GM23338 (cell line): ENCODE results near the gene CCDC50. TPM values are rescaled to one million over a fixed set of nuclear protein-coding genes. Genes with fewer than 3 reads are reported as not detected.
A peak's percentile ranks its signal among the peaks of the same experiment; 100 is the strongest.

Experiments used
- ATAC-seq: fragments of 200-7000 bp; cut with Tn5 transposase; 3 replicates; pipeline ENCODE4 v1.9.1; 2020
- DNase-seq: peaks from one replicate; pipeline ENCODE4 v3.0.0-alpha.2; 2015; ENCODE audit warnings: low spot score
- H2AFZ ChIP-seq: fragments of 200-600 bp; sonication (generic); 2 replicates; pipeline ENCODE4 v1.8.0; 2016; ENCODE audit warnings: antibody characterized with exemption, mild to moderate bottlenecking, moderate library complexity
- H3F3A ChIP-seq: fragments of 200-600 bp; sonication (generic); replicated peaks from 2 replicates; pipeline ENCODE4 v1.8.0; 2017; ENCODE audit warnings: antibody characterized with exemption, mixed run types, low read depth
- H3K27ac ChIP-seq: fragments of 200-600 bp; sonication (generic); 2 replicates; pipeline ENCODE4 v1.6.1; 2016; ENCODE audit warnings: low read depth
- H3K27me3 ChIP-seq: fragments of 200-600 bp; sonication (generic); 2 replicates; pipeline ENCODE4 v1.8.0; 2016; ENCODE audit warnings: mild to moderate bottlenecking, mixed run types, moderate library complexity; ENCODE audit not compliant: insufficient read depth
- H3K36me3 ChIP-seq: fragments of 200-600 bp; sonication (generic); 2 replicates; pipeline ENCODE4 v1.8.0; 2016; ENCODE audit warnings: mild to moderate bottlenecking; ENCODE audit not compliant: insufficient read depth
- H3K4me1 ChIP-seq: fragments of 200-600 bp; sonication (generic); 2 replicates; pipeline ENCODE4 v1.8.0; 2016; ENCODE audit warnings: mild to moderate bottlenecking, moderate library complexity; ENCODE audit not compliant: insufficient read depth
- H3K4me2 ChIP-seq: fragments of 200-600 bp; sonication (generic); 2 replicates; pipeline ENCODE4 v1.7.1; 2017; ENCODE audit warnings: mixed run types
- H3K4me3 ChIP-seq: fragments of 200-600 bp; sonication (generic); 2 replicates; pipeline ENCODE4 v1.6.1; 2016; ENCODE audit warnings: mixed run types
- H3K79me2 ChIP-seq: fragments of 200-600 bp; sonication (generic); replicated peaks from 2 replicates; pipeline ENCODE4 v1.8.0; 2017; ENCODE audit warnings: mild to moderate bottlenecking; ENCODE audit not compliant: insufficient read depth
- H3K9me2 ChIP-seq: fragments of 200-600 bp; sonication (generic); 2 replicates; pipeline ENCODE4 v1.8.0; 2017; ENCODE audit not compliant: insufficient read depth
- H4K20me1 ChIP-seq: fragments of 200-600 bp; sonication (generic); replicated peaks from 2 replicates; pipeline ENCODE4 v1.8.0; 2017; ENCODE audit warnings: mild to moderate bottlenecking; ENCODE audit not compliant: insufficient read depth
- H3K27ac Mint-ChIP-seq: 2 replicates; pipeline ENCODE4 v1.8.0; 2020; ENCODE audit warnings: inconsistent platforms, mild to moderate bottlenecking, moderate library complexity, mixed read lengths
- H3K27me3 Mint-ChIP-seq: 3 replicates; pipeline ENCODE4 v1.8.0; 2022; ENCODE audit warnings: low read depth, mild to moderate bottlenecking, moderate library complexity, mixed read lengths, inconsistent platforms; ENCODE audit not compliant: insufficient read depth, poor library complexity
- H3K36me3 Mint-ChIP-seq: 3 replicates; pipeline ENCODE4 v1.8.0; 2021; ENCODE audit warnings: low read depth, mild to moderate bottlenecking, inconsistent platforms, moderate library complexity, mixed read lengths
- H3K4me1 Mint-ChIP-seq: 3 replicates; pipeline ENCODE4 v1.8.0; 2020; ENCODE audit warnings: mild to moderate bottlenecking, inconsistent platforms, mixed read lengths
- H3K4me3 Mint-ChIP-seq: 3 replicates; pipeline ENCODE4 v1.8.0; 2021; ENCODE audit warnings: moderate library complexity, mild to moderate bottlenecking, inconsistent platforms, mixed read lengths
- H3K9me3 Mint-ChIP-seq: 3 replicates; pipeline ENCODE4 v1.8.0; 2020; ENCODE audit warnings: moderate library complexity, mild to moderate bottlenecking, inconsistent platforms, mixed read lengths
- CREB1 ChIP-seq: fragments of 250-450 bp; sonication (Bioruptor Pico); IDR thresholded peaks from 2 replicates; pipeline ENCODE4 v1.5.0; 2020; ENCODE audit warnings: low read depth, mild to moderate bottlenecking, moderate library complexity
- CTCF ChIP-seq, 2 experiments: fragments of 200-600 bp in 1 of 2; sonication (generic) in 1 of 2; conservative IDR thresholded peaks; 2 replicates each; pipeline versions ENCODE4 v1.5.1 to v1.6.1; 2016 to 2017; ENCODE audit warnings: antibody characterized with exemption in 2 of 2, low read depth in 2 of 2, mild to moderate bottlenecking in 2 of 2, moderate library complexity in 1 of 2
- ETS1 ChIP-seq: IDR thresholded peaks from 2 replicates; pipeline ENCODE4 v1.6.1; 2016; ENCODE audit warnings: antibody characterized with exemption
- EZH2 ChIP-seq: fragments of 200-600 bp; sonication (generic); IDR thresholded peaks from one replicate; pipeline ENCODE4 v1.8.0; 2017; ENCODE audit warnings: antibody characterized with exemption, mild to moderate bottlenecking, low read depth; ENCODE audit not compliant: unreplicated experiment
- EZH2phosphoT487 ChIP-seq: fragments of 200-600 bp; sonication (generic); IDR thresholded peaks from one replicate; pipeline ENCODE4 v1.8.1; 2018; ENCODE audit warnings: antibody characterized with exemption; ENCODE audit not compliant: unreplicated experiment
- JUNB ChIP-seq: IDR thresholded peaks from one replicate; pipeline ENCODE4 v1.6.1; 2016; ENCODE audit warnings: antibody characterized with exemption; ENCODE audit not compliant: unreplicated experiment
- NANOG ChIP-seq: IDR thresholded peaks from 2 replicates; pipeline ENCODE4 v1.6.1; 2016; ENCODE audit warnings: antibody characterized with exemption, borderline replicate concordance
- POLR2AphosphoS5 ChIP-seq: IDR thresholded peaks from 2 replicates; pipeline ENCODE4 v1.6.1; 2016; ENCODE audit warnings: antibody characterized with exemption, low read depth
- REST ChIP-seq: IDR thresholded peaks from one replicate; pipeline ENCODE4 v1.6.1; 2018; ENCODE audit warnings: antibody characterized with exemption; ENCODE audit not compliant: unreplicated experiment
- STAT1 ChIP-seq: IDR thresholded peaks from one replicate; pipeline ENCODE4 v1.6.1; 2016; ENCODE audit warnings: antibody characterized with exemption; ENCODE audit not compliant: unreplicated experiment
- ZNF114 ChIP-seq: fragments of 250-450 bp; sonication (Bioruptor Pico); IDR thresholded peaks from 2 replicates; pipeline ENCODE4 v1.5.0; 2020; ENCODE audit warnings: mild to moderate bottlenecking, moderate library complexity
- ZNF331 ChIP-seq: fragments of 250-450 bp; sonication (Bioruptor Pico); IDR thresholded peaks from 2 replicates; pipeline ENCODE4 v1.5.0; 2020; ENCODE audit warnings: low read depth, mild to moderate bottlenecking, moderate library complexity
- ZNF462 ChIP-seq: fragments of 250-450 bp; sonication (Bioruptor Pico); IDR thresholded peaks from 2 replicates; pipeline ENCODE4 v1.5.0; 2020; ENCODE audit warnings: mild to moderate bottlenecking, moderate library complexity
- polyA plus RNA-seq: library from polyadenylated mRNA; unstranded; fragments of >200 nt; fragmentation: Nextera tagmentation; extraction: Ambion mirVana; gene quantifications from 2 replicates; pipeline ENCODE4 v1.2.1, GENCODE V29; 2016
- total RNA-seq: library from RNA; depleted of rRNA; stranded (reverse); fragments of >200 nt; shearing (Covaris generic); gene quantifications from 2 replicates; pipeline ENCODE4 v1.2.3, GENCODE V29; 2014

The CCDC50 gene
- total and polyA plus RNA-seq, 2 experiments from 2014 or later, result 22.4 to 25.4 TPM

- DNase-seq, result no peak
- H4K20me1 ChIP-seq, result no peaks in the 10 kb centered on the region
- no peaks in the 10 kb centered on the region; the same call in 1 of the 2 replicates for H3K4me1 ChIP-seq
- no peak overlapping the region for H3K27ac ChIP-seq
- H3K4me3 ChIP-seq, result no peak overlapping the region
- peaks cover 37% of the 10 kb centered on the region for H3K79me2 ChIP-seq
- H3K4me3 Mint-ChIP-seq, result no peak overlapping the region
- H3K36me3 ChIP-seq, result no peaks in the 10 kb centered on the region
- TF ChIP-seq ZNF462, result no peak
- TF ChIP-seq NANOG, result no peak
- TF ChIP-seq ZNF331 (CRISPR knock-in tag), result no peak
- no peak for TF ChIP-seq ZNF114 (CRISPR knock-in tag)
- no peak for TF ChIP-seq EZH2
- no peak for TF ChIP-seq STAT1
- TF ChIP-seq POLR2AphosphoS5, result no peak
- TF ChIP-seq CTCF (conservative IDR thresholded peaks at IDR 0.05; ENCODE audit: low read depth in 2 of 2), result no peak
- no peak for TF ChIP-seq JUNB
- TF ChIP-seq ETS1, result no peak
- no peak for TF ChIP-seq CREB1 (CRISPR knock-in tag)
- TF ChIP-seq EZH2phosphoT487, result no peak
- no peak for TF ChIP-seq REST
- no peaks in the 10 kb centered on the region for H3K9me3 Mint-ChIP-seq
- H3K4me2 ChIP-seq, result no peak overlapping the region
- H3K4me1 Mint-ChIP-seq, result peaks cover 37% of the 10 kb centered on the region
- no peaks in the 10 kb centered on the region for H3K27me3 ChIP-seq
- 0 out of 2 replicates have a peak, but pooled peaks cover 3% of the 10 kb centered on the region for H3K9me2 ChIP-seq
- H3K27ac Mint-ChIP-seq, result peak overlapping the region; percentile 40; the same call in 1 of the 2 replicates
- H3F3A ChIP-seq, result no peaks in the 10 kb centered on the region
- no peaks in the 10 kb centered on the region for H3K27me3 Mint-ChIP-seq
- H2AFZ ChIP-seq, result no peak overlapping the region
- no peak for ATAC-seq
- no peaks in the 10 kb centered on the region for H3K36me3 Mint-ChIP-seq
These were observed 14.7 kb downstream of the CCDC50 start for GRCh38 chr3:191343913-191344312.
